Measurements from ENCODE around the gene PLA2G12A. TPM values are rescaled to one million over a fixed set of nuclear protein-coding genes. Genes with fewer than 3 reads are reported as not detected.

PLA2G12A gene
- total RNA-seq, 1 experiment from 2014 or later, result 47.3 TPM

GRCh38 chr4:109751852-109752251, 22.0 kb upstream of the PLA2G12A start:
- Histone ChIP-seq H3K18ac (ENCODE audit: insufficient read length, low read depth, low read length) (no peak overlapping the region), H4K5ac (ENCODE audit: insufficient read length, low read depth, low read length) (no peak overlapping the region), H3K4me1 (ENCODE audit: insufficient read depth, low read length) (no peaks in the 10 kb centered on the region), H2AK5ac (ENCODE audit: insufficient read length, low read length) (no peak overlapping the region), H3T11ph (ENCODE audit: low read length) (no peak overlapping the region), H2BK5ac (ENCODE audit: insufficient read length, low read length) (no peak overlapping the region), H2BK15ac (ENCODE audit: low read depth, low read length) (no peak overlapping the region), H3K27me3 (ENCODE audit: insufficient read depth, low read length) (no peaks in the 10 kb centered on the region), H3K79me1 (ENCODE audit: insufficient read depth, low read depth, low read length, poor library complexity, severe bottlenecking) (no peaks in the 10 kb centered on the region), H3K27ac (ENCODE audit: insufficient read length, low read depth, low read length) (no peak overlapping the region), H3K14ac (ENCODE audit: insufficient read depth, low read length) (no peak overlapping the region), H3K9ac (ENCODE audit: extremely low read depth, insufficient read length, low read length) (no peak overlapping the region), H3K23me2 (ENCODE audit: insufficient read length, low read depth, low read length, poor library complexity, severe bottlenecking) (no peaks in the 10 kb centered on the region), H2BK120ac (ENCODE audit: low read depth, low read length, poor library complexity, severe bottlenecking) (no peak overlapping the region), H4K8ac (replicated peaks; ENCODE audit: insufficient read length, low read depth, low read length) (no peak overlapping the region), H2BK12ac (ENCODE audit: insufficient read length, low read depth, low read length) (no peak overlapping the region), H2AFZ (ENCODE audit: low read length) (no peak overlapping the region), H4K91ac (ENCODE audit: insufficient read length, low read depth, low read length) (no peak overlapping the region), H3K9me3 (ENCODE audit: control insufficient read depth, low read depth, low read length) (no peaks in the 10 kb centered on the region), H4K20me1 (ENCODE audit: control insufficient read depth, insufficient read depth, insufficient read length) (no peaks in the 10 kb centered on the region), H2BK20ac (ENCODE audit: low read depth, low read length, poor library complexity, severe bottlenecking) (no peak overlapping the region), H3K4me2 (ENCODE audit: insufficient read depth, insufficient read length, low read length) (no peak overlapping the region), H3K23ac (ENCODE audit: insufficient read length, low read depth, low read length) (no peak overlapping the region), H3K56ac (ENCODE audit: insufficient read length, low read depth, low read length) (no peak overlapping the region), H3K79me2 (ENCODE audit: insufficient read depth, low read length) (no peaks in the 10 kb centered on the region), H3K4ac (ENCODE audit: low read depth, low read length) (no peak overlapping the region)
- Mint-ChIP-seq H3K4me3 (no peak overlapping the region), H3K4me1 (peaks cover 4 to 7% of the 10 kb centered on the region in 2 experiments; a peak in 2 of 4 replicates), H3K9me3 (no peaks in the 10 kb centered on the region), H3K36me3 (ENCODE audit: insufficient read depth in 1 of 3, low read depth in 3 of 3) (no peaks in the 10 kb centered on the region), H3K27me3 (ENCODE audit: low read depth) (no peaks in the 10 kb centered on the region; the same call in 1 of the 2 replicates), H3K27ac (no peak overlapping the region)
- WGBS (ENCODE audit: extremely low coverage, insufficient read length, low lambda C conversion rate), result no CpG with 5 or more reads among the region's 4 CpGs
- no peak for TF ChIP-seq CTCF (conservative IDR thresholded peaks at IDR 0.05)
- no peak for DNase-seq

All from H9 (cell line).